ENCODE data around the gene ATF5.
"Not testable (repeated sequence)": the region's sequence is repeated elsewhere in the genome, so short reads cannot be mapped to it uniquely, and the experiment has no call there.

The ATF5 gene

GRCh38 chr19:49949742-49950589 is 21.0 kb downstream of the ATF5 start:
- no peak for DNase-seq

- no peak for DNase-seq
Observed at GRCh38 chr19:49950590-49950948, 21.6 kb downstream of the ATF5 start.

- DNase-seq = no peak
Observed at GRCh38 chr19:49950956-49951526, 22.0 kb downstream of the ATF5 start.

- no peak for DNase-seq
Observed at GRCh38 chr19:49951806-49952478, 22.9 kb downstream of the ATF5 start.

- DNase-seq = no peak
Observed at GRCh38 chr19:49952479-49952836, 23.5 kb downstream of the ATF5 start.

GRCh38 chr19:49952906-49953305 is 23.9 kb downstream of the ATF5 start:
- DNase-seq = no peak

GRCh38 chr19:49953416-49953815 is 24.4 kb downstream of the ATF5 start:
- no peak for DNase-seq

GRCh38 chr19:49954092-49954829 is 25.3 kb downstream of the ATF5 start:
- DNase-seq = no peak

GRCh38 chr19:49954933-49955332 is 25.9 kb downstream of the ATF5 start:
- DNase-seq = no peak

GRCh38 chr19:49956115-49956495 is 27.1 kb downstream of the ATF5 start:
- DNase-seq = no peak

GRCh38 chr19:49957262-49957915 is 28.4 kb downstream of the ATF5 start:
- DNase-seq = no peak

- not testable (repeated sequence) for DNase-seq
Observed at GRCh38 chr19:49958144-49958543, 29.1 kb downstream of the ATF5 start.

- not testable (repeated sequence) for DNase-seq
Observed at GRCh38 chr19:49958596-49958995, 29.6 kb downstream of the ATF5 start.

GRCh38 chr19:49959892-49960291 is 30.9 kb downstream of the ATF5 start:
- not testable (repeated sequence) for DNase-seq

- not testable (repeated sequence) for DNase-seq
Observed at GRCh38 chr19:49960980-49961379, 32.0 kb downstream of the ATF5 start, which contains the start of gene SIGLEC11. Gene SIGLEC11, minus strand, starts transcription at chr19:49961172. Its CDS starts 91 bp downstream, at chr19:49961081.

GRCh38 chr19:49968279-49968922 is 39.4 kb downstream of the ATF5 start:
- DNase-seq = no peak

GRCh38 chr19:49969355-49969754 is 40.4 kb downstream of the ATF5 start:
- DNase-seq = not testable (repeated sequence)

- DNase-seq = no peak
Observed at GRCh38 chr19:49971991-49972411, 43.0 kb downstream of the ATF5 start.

GRCh38 chr19:49972841-49973240 is 43.8 kb downstream of the ATF5 start:
- no peak for DNase-seq

- no peak for DNase-seq
Observed at GRCh38 chr19:49973987-49974386, 45.0 kb downstream of the ATF5 start.

- no peak for DNase-seq
Observed at GRCh38 chr19:49975051-49975450, 46.0 kb downstream of the ATF5 start.

- no peak for DNase-seq
Observed at GRCh38 chr19:49976496-49976895, 47.5 kb downstream of the ATF5 start.
